Neutrophil (primary cell): Measurements from ENCODE around the gene ECSCR.

Experiments
- H3K27ac ChIP-seq: fragments of 200-600 bp; sonication (generic); 2 replicates; pipeline ENCODE4 v1.5.1; 2016; ENCODE audit warnings: mild to moderate bottlenecking, moderate library complexity
- H3K27me3 ChIP-seq: fragments of 200-600 bp; sonication (generic); 2 replicates; pipeline ENCODE4 v1.6.0; 2016; ENCODE audit warnings: mild to moderate bottlenecking
- H3K36me3 ChIP-seq: fragments of 200-600 bp; sonication (generic); 2 replicates; pipeline ENCODE4 v1.5.1; 2017
- H3K4me1 ChIP-seq, 2 experiments: fragments of 200-600 bp in 1 of 2; sonication (generic) in 1 of 2; 1 replicate in 1 of 2; 2 replicates in 1 of 2; pipeline versions ENCODE4 v1.5.1 to v1.6.1; 2013 to 2016; ENCODE audit warnings: low read depth in 1 of 2, low read length in 1 of 2, mild to moderate bottlenecking in 1 of 2, moderate library complexity in 1 of 2; ENCODE audit not compliant: control insufficient read depth in 1 of 2, insufficient read depth in 1 of 2
- H3K4me3 ChIP-seq, 2 experiments: fragments of 200-600 bp in 1 of 2; sonication (generic) in 1 of 2; 1 replicate in 1 of 2; 2 replicates in 1 of 2; pipeline ENCODE4 v1.5.1; 2013 to 2016; ENCODE audit warnings: low read depth in 1 of 2, low read length in 1 of 2, mild to moderate bottlenecking in 1 of 2, moderate library complexity in 1 of 2
- H3K9me3 ChIP-seq: fragments of 200-600 bp; sonication (generic); 2 replicates; pipeline ENCODE4 v1.5.1; 2016
- CTCF ChIP-seq: fragments of 200-600 bp; sonication (generic); IDR thresholded peaks from 2 replicates; pipeline ENCODE4 v1.5.1; 2016; ENCODE audit warnings: antibody characterized with exemption

ECSCR gene

GRCh38 chr5:139399501-139400121 is 62.9 kb downstream of the ECSCR start:
- Histone ChIP-seq H3K4me1 (peaks cover 13 to 17% of the 10 kb centered on the region in 2 experiments), H3K4me3 (no peak overlapping the region), H3K9me3 (no peaks in the 10 kb centered on the region), H3K36me3 (no peaks in the 10 kb centered on the region), H3K27me3 (peaks cover 14% of the 10 kb centered on the region), H3K27ac (no peak overlapping the region)
- no peak for TF ChIP-seq CTCF
